Measurements from ENCODE around the gene GLOD5. TPM values are rescaled to one million over a fixed set of nuclear protein-coding genes. Genes with fewer than 3 reads are reported as not detected.

Gene GLOD5
- total and polyA plus RNA-seq, 2 of the 4 experiments (the other 2 are of a cell fraction), result not detected

GRCh38 chrX:48719958-48720357 is 41.6 kb upstream of the GLOD5 start:
- Histone ChIP-seq H3K27me3 (ENCODE audit: control insufficient read depth, insufficient read depth, low read length) (peaks cover 5% of the 10 kb centered on the region; the same call in 1 of the 2 replicates), H3K4me2 (ENCODE audit: low read depth, low read length) (no peak overlapping the region), H2BK15ac (ENCODE audit: low read depth, low read length) (no peak overlapping the region), H3K56ac (ENCODE audit: extremely low read depth, insufficient read depth, low read length) (no peak overlapping the region), H2BK120ac (ENCODE audit: low read depth, low read length) (no peak overlapping the region), H3K14ac (replicated peaks; ENCODE audit: low read depth, low read length) (no peak overlapping the region), H3K79me1 (ENCODE audit: low read depth in 1 of 2, low read length in 2 of 2) (no peaks in the 10 kb centered on the region), H2AK5ac (ENCODE audit: low read depth, low read length) (no peak overlapping the region), H4K91ac (ENCODE audit: insufficient read depth, low read depth, low read length) (no peak overlapping the region), H2AFZ (replicated peaks; ENCODE audit: low read length, poor library complexity) (no peak overlapping the region), H2AK9ac (replicated peaks; ENCODE audit: low read depth, low read length, poor library complexity) (no peak overlapping the region), H3K4ac (ENCODE audit: low read depth, low read length) (no peak overlapping the region), H3K9me3 (ENCODE audit: control insufficient read depth, insufficient read depth, low read length) (no peaks in the 10 kb centered on the region), H4K5ac (ENCODE audit: low read depth, low read length) (no peak overlapping the region), H3K9ac (ENCODE audit: low read depth, low read length) (no peak overlapping the region), H3K4me3 (ENCODE audit: insufficient read depth, low read depth, low read length) (no peak overlapping the region), H4K20me1 (ENCODE audit: insufficient read depth, low read length) (no peaks in the 10 kb centered on the region), H3K36me3 (ENCODE audit: control insufficient read depth, insufficient read depth, low read length) (no peaks in the 10 kb centered on the region), H3K9me1 (ENCODE audit: insufficient read depth, low read length) (no peaks in the 10 kb centered on the region), H2BK20ac (ENCODE audit: low read depth, low read length) (no peak overlapping the region), H3K27ac (ENCODE audit: insufficient read depth, low read length) (no peak overlapping the region), H2BK5ac (ENCODE audit: low read depth, low read length, poor library complexity, severe bottlenecking) (no peak overlapping the region), H4K8ac (ENCODE audit: low read depth in 2 of 2, low read length in 2 of 2) (no peak overlapping the region), H3K23ac (ENCODE audit: low read depth, low read length) (no peak overlapping the region), H3K4me1 (ENCODE audit: control insufficient read depth, insufficient read depth, low read length) (no peaks in the 10 kb centered on the region), H3K18ac (ENCODE audit: low read depth, low read length) (no peak overlapping the region)
- intact Hi-C loops (cut with micrococcal nuclease), result no loop called here
- ChIA-PET POLR2A (ENCODE audit: unreplicated experiment) (no interaction called here), CTCF (no interaction called here)
- no peak for TF ChIP-seq FOS (IDR thresholded peaks at IDR 0.05; ENCODE audit: low read depth, low read length)
- TF ChIP-seq CTCF (conservative IDR thresholded peaks at IDR 0.05; ENCODE audit: low read depth, low read length), result no peak
- no peak for TF ChIP-seq BHLHE40 (IDR thresholded peaks at IDR 0.05; ENCODE audit: low read depth, low read length)
- TF ChIP-seq CEBPB (IDR thresholded peaks at IDR 0.05; ENCODE audit: low read depth, low read length), result no peak
- TF ChIP-seq CHD1 (IDR thresholded peaks at IDR 0.05; ENCODE audit: low read depth, low read length), result no peak
- TF ChIP-seq RAD21 (IDR thresholded peaks at IDR 0.05; ENCODE audit: low read length), result no peak
- no peak for TF ChIP-seq SMC3 (IDR thresholded peaks at IDR 0.05; ENCODE audit: low read depth, low read length)
- TF ChIP-seq MAZ (IDR thresholded peaks at IDR 0.05; ENCODE audit: borderline replicate concordance, low read depth, low read length), result no peak
- DNase-seq (no peak), ATAC-seq (ENCODE audit: low read depth) (no peak)
- in situ Hi-C loops (cut with MboI; ENCODE audit: low sequenced_read_pairs), result no loop called here
- dilution Hi-C loops (cut with HindIII; ENCODE audit: low sequenced_read_pairs, unreplicated experiment), result no loop called here
- WGBS, 2 experiments (ENCODE audit: extremely low coverage in 2 of 2, insufficient read length in 1 of 2), result no CpG with 5 or more reads among the region's 2 CpGs
- no TSS peak for BruUV-seq (replicated peaks)
